GM19035 (cell line): Measurements from ENCODE around the gene CEP250.
"Not testable (repeated sequence)": the region's sequence is repeated elsewhere in the genome, so short reads cannot be mapped to it uniquely, and the experiment has no call there.

Experiments used
- ATAC-seq: cut with Tn5 transposase; IDR thresholded peaks from one replicate; pipeline ENCODE4 v1.9.1; 2021; ENCODE audit not compliant: unreplicated experiment

CEP250 gene

GRCh38 chr20:35451295-35451694 lies 4.1 kb upstream of the CEP250 start:
- ATAC-seq: no peak

GRCh38 chr20:35453647-35454046 lies 1.8 kb upstream of the CEP250 start:
- ATAC-seq: no peak

DNA sequence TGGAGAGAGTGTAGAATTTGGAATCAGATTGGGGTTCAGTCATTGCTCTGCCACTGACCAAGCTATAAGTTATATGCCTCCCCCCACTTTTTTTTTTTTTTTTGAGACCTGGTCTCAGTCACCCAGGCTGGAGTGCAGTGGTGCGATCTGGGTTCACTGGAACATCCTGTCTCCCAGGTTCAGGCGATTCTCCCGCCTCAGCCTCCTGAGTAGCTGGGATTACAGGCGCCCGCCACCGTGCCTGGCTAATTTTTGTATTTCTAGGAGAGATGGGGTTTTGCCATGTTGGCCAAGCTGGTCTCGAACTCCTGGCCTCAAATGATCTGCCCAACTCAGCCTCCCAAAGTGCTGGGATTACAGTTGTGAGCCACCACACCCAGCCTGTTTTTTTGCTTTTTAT lies 1.3 kb downstream of the CEP250 start:
- not testable (repeated sequence) for ATAC-seq

GRCh38 chr20:35457539-35457938 lies 2.1 kb downstream of the CEP250 start:
- ATAC-seq: not testable (repeated sequence)

DNA sequence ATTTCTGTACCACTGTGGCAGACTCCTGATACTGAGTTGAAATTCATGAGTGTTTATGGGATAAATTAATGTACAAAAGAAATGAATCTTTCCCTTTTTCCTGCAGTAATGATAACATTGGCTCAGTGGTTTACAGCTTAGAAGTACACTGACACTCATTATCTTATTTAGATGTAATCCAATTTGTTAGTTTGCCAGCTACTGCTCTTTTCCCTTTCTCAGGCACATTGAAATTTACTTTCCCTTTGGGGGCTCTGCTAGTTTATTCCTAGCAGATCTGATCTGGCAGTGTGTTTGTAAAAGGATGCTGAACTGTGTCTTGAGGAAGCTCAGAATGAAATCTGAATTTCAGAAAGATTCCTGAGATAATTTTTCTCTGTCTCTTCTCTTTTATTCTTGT lies 3.0 kb downstream of the CEP250 start:
- ATAC-seq: no peak

DNA sequence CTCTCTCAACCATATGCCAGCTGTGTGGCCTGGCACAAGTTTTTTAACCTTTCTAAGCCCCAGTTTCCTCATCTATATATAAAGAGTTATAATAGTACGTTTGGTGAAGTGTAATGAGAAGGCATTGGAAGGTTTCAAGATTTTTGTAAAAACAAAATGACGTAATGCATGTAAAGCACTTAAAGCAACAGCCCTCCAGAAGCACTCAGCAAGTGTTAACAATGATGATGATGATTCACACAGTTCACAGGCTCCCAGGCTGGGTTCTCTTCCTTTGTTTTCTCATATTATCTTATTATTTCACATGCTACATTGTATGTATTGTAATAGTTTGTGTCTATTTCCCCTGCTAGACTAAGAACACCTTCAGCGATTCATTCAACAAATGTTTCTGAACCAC lies 6.2 kb downstream of the CEP250 start:
- no peak for ATAC-seq

- no peak for ATAC-seq
These were observed 7.0 kb downstream of the CEP250 start for GRCh38 chr20:35462351-35462750.

DNA sequence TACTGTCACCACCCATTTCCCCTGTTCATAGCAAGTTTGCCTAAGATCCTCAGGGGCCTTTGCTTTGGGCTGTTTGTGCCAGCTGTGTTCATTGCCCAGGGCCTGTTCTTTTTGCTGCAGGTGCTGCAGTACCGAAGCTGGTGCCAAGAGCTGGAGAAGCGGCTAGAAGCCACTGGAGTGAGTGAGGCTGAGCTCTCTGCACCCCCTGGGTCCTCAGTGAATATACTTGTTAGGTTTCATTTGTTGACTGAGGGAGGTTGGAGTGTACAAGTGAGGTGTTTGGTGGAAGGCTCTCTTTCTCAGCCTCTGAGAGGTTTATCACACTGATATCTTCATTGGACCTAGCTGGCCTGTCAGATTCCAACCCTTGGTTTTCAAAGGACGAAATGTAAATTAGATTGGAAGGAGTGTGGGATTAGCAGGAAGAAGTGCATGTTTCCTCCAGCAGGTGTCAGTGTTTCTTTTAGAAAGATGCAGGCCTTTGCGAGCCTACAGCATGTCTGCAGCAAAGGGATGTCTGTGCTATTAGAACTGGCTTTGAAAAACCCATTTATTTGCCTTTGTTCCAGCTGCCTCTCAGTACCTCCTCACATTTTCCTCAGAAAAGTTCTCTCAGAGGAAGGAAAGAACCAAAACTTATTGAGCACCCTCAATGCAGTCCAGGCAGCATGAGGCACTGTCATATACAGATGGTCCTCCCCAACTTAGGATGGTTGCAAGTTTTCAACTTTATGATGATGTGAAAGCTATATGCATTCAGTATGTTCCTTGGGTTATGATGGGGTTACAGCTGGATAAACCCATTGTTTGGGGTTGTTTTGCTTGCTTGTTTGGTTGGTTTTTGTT lies 8.3 kb downstream of the CEP250 start:
- no peak for ATAC-seq

DNA sequence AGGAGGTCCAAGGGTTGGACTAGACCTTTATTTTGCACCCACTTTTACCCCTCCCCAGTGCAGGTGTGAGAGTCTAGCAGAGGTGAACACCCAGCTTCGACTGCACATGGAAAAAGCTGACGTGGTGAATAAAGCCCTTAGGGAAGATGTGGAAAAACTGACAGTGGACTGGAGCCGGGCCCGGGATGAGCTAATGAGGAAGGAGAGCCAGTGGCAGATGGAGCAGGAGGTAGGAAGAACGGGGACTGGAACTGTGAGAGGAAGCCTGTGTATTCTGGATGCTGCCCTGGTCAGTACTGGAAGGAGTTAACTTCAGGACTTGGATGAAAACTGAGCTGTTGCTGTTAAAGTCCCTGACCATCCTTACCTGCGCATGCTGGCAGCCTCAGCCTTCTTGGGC lies 10.6 kb downstream of the CEP250 start:
- no peak for ATAC-seq

GRCh38 chr20:35466856-35467255 lies 11.5 kb downstream of the CEP250 start:
- ATAC-seq: no peak

DNA sequence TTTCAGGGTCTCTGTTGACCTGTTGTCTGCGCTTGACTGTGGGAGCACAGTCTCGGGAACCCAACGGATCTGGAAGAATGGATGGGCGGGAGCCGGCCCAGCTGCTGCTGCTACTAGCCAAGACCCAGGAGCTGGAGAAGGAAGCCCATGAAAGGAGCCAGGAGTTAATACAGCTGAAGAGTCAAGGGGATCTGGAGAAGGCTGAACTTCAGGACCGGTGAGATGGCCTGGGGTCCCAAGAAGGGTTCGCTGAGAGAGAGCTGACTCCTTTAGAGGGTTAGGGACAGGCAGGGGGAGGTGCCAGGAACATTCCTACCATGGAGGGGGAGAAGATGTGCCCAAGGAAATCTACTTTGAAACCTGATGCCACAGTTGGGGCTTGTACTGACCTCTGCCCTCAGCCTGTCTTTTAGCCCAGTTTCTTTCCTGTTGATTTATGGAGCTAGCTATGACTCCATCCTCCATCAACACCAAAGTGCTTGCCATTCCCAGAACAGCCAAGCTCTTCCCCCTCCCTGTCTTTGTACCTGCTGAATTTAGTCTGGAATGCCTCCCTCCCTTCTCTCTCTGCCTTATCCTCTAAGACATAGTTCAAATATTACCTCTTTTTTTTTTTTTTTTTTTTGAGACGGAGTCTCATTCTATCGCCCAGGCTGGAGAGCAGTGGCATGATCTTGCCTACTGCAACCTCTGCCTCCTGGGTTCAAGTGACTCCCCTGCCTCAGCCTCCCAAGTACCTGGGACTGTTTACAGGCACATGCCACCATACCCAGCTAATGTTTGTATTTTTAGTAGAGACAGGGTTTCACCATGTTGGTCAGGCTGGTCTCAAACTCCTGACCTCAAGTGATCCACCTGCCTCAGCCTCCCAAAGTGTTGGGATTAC lies 12.2 kb downstream of the CEP250 start:
- ATAC-seq: no peak

- ATAC-seq: no peak
These were observed 13.4 kb downstream of the CEP250 start for GRCh38 chr20:35468671-35469334.

DNA sequence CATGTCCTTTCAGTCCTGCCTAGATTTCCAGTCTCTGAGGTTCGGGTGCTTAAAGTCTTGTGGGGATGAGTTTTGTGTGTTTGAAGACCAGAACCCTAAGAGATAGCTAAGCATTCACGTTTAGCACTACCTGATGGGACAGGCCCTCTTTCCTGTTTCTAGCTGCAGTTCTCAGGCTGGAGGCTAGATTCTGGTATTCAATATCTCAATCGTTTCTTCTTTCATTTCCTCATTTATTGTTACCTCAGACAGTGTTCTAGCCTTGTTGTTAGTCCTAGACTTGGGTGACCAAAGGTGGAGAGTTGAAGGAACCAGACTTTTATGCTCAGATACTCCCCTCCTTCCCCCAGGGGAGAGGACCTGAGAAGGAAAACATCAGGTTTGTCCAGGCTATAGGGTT lies 16.8 kb downstream of the CEP250 start:
- ATAC-seq: no peak

- no peak for ATAC-seq
These were observed 18.3 kb downstream of the CEP250 start for GRCh38 chr20:35473684-35474083.

DNA sequence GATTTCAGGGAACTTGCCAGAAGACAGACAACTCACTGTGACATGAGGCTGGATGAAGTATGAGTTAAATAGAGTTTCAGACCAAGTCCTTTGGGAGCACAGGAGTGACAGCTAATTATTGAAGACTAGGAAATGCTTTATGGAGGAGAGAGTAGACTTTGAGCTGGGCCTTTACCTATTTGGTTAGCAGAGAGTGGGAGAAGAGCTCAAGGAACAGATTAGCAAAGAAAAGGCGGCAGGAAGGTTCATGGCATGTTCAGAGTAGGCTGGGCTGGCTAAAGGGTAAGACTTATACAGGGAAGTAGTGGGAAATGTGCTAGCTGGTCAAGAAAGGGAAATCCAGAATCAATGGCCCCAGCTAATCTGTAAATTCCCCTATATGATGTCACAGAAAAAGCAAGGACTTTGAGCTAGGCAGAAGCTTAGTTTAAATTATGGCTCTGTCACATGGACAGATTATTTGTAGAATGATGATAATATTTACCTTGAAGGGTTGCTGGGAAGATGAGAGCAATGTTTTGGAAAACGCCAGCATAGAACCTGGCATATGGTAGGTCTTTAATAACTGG lies 19.0 kb downstream of the CEP250 start:
- ATAC-seq: no peak

DNA sequence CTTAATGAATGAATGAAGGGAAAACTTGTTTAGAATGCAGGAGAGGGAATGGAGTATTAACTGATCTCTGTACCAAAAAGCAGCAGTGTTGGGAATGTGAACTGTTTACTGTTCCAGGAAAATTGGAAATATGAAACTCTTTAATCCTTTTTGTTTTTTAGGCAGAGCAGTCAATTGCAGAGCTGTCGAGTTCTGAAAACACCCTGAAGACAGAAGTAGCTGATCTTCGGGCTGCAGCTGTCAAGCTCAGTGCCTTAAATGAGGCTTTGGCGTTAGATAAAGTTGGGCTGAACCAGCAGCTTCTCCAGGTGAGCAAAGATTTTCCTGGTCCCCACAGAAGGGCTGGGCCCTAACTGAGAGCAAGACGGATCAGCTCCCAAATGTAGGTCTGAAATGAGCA lies 20.9 kb downstream of the CEP250 start:
- no peak for ATAC-seq

- ATAC-seq: no peak
These were observed 23.5 kb downstream of the CEP250 start for GRCh38 chr20:35478804-35479472.

DNA sequence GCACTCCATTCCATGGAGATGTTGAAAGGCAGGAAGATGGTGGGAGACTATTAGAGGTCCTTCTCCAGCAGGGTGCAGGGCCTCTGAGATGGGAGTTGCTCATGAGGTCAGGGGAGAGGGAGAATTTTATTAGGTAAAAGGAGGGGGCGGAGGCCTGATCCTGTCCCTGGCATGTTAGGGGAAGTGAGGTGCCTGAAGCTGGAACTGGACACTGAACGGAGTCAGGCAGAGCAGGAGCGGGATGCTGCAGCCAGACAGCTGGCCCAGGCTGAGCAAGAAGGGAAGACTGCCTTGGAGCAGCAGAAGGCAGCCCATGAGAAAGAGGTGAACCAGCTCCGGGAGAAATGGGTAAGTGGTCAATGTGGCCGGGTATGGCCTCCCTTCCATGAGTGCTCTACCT lies 24.4 kb downstream of the CEP250 start:
- no peak for ATAC-seq

DNA sequence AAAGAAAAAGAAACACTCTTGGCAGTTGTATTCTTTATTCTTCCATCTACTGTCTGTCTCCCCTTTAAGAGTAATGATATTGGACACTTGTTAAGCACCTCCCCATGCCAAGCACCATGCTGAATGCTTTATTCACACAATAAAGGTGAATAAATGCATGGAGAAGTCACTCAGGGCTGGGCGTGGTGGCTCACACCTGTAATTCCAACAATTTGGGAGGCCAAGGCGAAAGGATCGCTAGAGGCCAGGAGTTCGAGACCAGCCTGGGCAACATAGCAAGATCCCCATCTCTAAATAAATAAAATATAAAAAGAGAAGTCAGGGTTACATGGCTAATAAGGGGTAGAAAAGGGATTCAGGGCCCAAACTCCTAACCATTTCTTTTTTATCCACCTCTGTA lies 32.1 kb downstream of the CEP250 start:
- no peak for ATAC-seq

GRCh38 chr20:35489717-35490116 lies 34.3 kb downstream of the CEP250 start:
- ATAC-seq: no peak

- peak; percentile 98 for ATAC-seq
These were observed 35.4 kb downstream of the CEP250 start for GRCh38 chr20:35490736-35491181.
